Omental fat pad (tissue), 4 donors: Measurements from ENCODE around the gene PKNOX2. TPM values are rescaled to one million over a fixed set of nuclear protein-coding genes. Genes with fewer than 3 reads are reported as not detected.

ENCODE experiments used
- ATAC-seq: fragments of 150-250 bp; one replicate; pipeline ENCODE4 v1.9.1; 2016; ENCODE audit warnings: mild to moderate bottlenecking, moderate library complexity; ENCODE audit not compliant: low FRiP score
- DNase-seq: peaks from one replicate; pipeline ENCODE4 v3.0.0-alpha.2; 2019; ENCODE audit warnings: low spot score
- CTCF ChIP-seq, 3 donors: fragments of 450-650 bp; IDR thresholded peaks; one replicate each; pipeline ENCODE4 v1.5.1; 2016 to 2017; ENCODE audit warnings: antibody characterized with exemption in 3 of 3, mild to moderate bottlenecking in 3 of 3, moderate library complexity in 2 of 3
- total RNA-seq, 4 donors: library from RNA; depleted of rRNA; stranded (reverse); fragments of >200 nt; gene quantifications; one replicate each; pipeline ENCODE4 v1.1.0, GENCODE V29; 2016

Gene PKNOX2
- total RNA-seq, 4 donors from 2014 or later: 0.19 to 2.7 (median 0.82) TPM

DNA sequence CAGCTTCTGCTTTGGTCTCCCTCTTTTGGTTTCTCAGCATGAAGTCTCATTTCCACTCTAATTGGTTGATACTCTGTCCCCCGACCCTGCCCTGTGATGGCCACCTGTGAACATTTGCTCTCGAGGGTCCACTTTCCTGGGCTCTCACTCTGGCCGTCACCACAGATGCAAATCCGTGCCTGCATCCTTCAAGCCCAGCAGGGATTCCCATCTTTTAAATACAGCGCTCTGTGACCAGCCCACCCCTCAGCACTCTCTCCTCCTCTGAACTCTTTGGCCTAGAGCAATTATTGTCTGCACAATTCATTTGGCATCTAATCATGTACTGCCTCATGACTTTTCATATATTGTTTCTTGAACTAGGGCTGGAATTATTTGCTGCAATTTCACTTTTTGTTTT, 26.0 kb downstream of the PKNOX2 start:
- no peak for TF ChIP-seq CTCF (IDR thresholded peaks at IDR 0.05)
- DNase-seq: no peak

DNA sequence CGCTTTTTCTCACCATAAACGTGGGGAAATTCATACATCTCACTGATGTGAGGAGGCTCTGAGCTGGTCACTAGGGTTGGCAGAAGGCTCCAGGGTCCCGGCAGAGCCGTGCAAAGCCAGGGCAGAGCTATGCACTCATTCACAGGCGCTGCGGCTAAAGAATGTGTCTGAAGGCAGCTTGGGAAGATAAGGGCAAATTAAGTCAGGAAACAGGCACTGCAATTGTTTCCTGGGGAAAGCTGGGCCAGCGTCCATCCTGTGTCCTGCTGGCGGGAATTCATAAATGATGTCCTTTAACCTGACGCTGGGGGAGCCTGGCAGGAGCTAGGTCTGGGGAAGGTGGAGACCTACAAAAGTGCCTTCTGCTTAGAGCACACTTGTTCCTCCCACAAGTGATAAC, 27.6 kb downstream of the PKNOX2 start:
- DNase-seq: no peak
- no peak for TF ChIP-seq CTCF (IDR thresholded peaks at IDR 0.05)
- ATAC-seq: no peak

More for the DNA sequence above, 26.0 kb downstream of the PKNOX2 start:
- ATAC-seq: no peak

GRCh38 chr11:125192717-125193415, 28.3 kb downstream of the PKNOX2 start:
- no peak for ATAC-seq
- DNase-seq: no peak
- TF ChIP-seq CTCF (IDR thresholded peaks at IDR 0.05): no peak

DNA sequence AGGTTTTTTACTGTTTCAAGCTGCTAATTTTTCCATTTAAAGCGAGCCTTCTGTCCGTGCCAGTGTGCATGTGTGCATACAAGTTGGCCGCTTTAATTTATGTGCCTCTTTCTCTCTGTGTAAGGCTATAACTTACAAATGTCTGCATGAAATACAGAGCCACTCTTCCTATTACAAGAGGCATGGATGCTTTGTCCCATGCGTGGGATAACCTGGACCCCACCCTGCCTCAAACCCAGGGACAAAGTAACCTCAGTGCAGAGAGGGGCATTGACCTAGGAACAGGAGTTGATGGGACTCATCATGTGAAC, 28.8 kb downstream of the PKNOX2 start:
- DNase-seq: no peak
- no peak for ATAC-seq
- TF ChIP-seq CTCF (IDR thresholded peaks at IDR 0.05): no peak

- TF ChIP-seq CTCF (IDR thresholded peaks at IDR 0.05): no peak
- no peak for ATAC-seq
- DNase-seq: no peak
These were observed 29.3 kb downstream of the PKNOX2 start for GRCh38 chr11:125193841-125194240.

DNA sequence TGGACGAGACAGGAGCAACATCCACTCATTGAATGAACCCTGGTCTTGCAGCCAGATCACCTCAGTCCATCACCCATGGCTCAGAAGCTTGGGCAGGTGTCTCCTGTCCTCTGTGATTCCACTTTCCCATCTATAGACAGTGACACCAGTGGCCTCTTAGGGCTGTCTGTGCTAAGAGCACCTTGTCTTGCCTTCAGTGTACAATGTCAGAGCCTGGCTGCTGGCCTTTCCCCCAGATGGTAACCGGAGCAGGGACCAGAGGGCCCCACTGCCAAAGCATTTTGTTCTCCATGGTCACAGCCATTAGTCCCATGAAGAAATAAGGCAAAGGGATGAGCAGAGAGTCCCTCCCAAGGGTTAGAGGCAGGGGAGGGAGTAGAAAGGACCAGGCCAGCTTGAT, 35.4 kb downstream of the PKNOX2 start:
- TF ChIP-seq CTCF (IDR thresholded peaks at IDR 0.05): no peak
- DNase-seq: no peak
- ATAC-seq: no peak

- TF ChIP-seq CTCF (IDR thresholded peaks at IDR 0.05): no peak
- DNase-seq: no peak
- ATAC-seq: no peak
These were observed 35.9 kb downstream of the PKNOX2 start for GRCh38 chr11:125200441-125200840.
